RPMI8226 (cell line): Measurements from ENCODE around the gene PLCH2.

Experiments used
- DNase-seq: peaks from one replicate; pipeline ENCODE4 v3.0.0-alpha.2; 2015

The PLCH2 gene

DNA sequence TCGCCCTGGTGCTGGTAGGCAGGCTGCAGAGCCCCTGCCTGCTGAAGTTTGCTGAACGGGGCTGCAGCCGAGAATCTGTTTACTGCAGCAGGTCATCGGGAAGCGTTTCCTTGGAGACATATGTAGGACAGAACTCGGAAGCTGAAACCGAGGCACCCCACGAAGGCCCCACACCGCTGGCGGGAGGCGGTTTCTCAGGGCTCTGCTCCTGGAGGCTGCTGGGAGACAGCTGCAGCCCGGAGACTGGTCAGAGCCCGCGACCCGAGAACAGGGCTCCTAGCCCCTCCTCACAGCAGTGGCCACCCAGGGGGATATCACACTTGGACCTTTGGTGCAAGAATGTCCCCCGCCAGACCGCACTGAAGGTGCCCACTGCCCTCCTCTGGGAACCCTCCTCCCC, 12.7 kb upstream of the PLCH2 start:
- peak; percentile 61 for DNase-seq

DNA sequence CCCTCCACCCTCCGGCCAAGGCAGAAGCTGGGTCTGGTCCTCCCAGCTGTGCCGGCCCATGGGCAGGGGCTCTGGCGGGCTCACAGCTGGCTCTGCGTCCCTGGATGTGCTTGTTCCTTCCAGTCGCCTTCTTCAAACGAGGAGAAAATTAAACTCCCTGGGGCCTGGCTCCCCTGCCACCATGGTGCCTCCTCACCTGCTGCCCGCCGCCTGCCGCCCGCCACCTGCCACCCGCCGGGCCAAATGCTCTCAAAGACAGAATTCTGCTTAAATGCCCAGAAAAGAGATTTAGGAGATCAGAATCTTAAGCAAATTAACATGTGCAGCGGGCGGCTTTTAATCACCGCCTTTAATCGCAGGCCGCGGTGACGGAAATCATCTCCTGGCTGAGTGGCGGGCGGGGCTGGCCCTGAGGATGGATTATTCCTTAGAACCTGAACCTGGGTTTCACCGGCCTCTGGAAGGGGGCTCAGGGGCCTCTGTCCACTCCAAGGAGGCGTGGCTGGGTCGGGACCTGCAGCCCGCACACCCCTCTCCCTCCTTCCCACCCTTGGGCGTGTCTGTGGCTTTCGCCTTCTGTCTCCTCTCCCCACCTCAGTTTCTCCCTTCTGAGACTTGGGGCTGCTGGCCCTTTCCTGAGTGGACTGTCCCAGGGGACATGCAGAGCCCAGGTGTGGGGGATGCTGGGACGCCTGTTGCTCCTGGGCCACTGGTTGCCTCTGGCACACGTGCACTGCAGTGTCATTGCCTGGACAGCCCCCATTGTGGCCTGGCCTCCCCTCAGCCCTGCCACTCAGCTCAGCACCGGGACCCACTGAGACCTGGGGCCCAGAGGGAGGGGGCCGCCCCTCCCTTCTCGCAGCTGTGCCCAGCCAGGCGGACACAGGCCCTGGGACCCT, 10.5 kb upstream of the PLCH2 start:
- DNase-seq: no peak

GRCh38 chr1:2466270-2466665, 9.8 kb upstream of the PLCH2 start:
- peak; percentile 78 for DNase-seq

DNA sequence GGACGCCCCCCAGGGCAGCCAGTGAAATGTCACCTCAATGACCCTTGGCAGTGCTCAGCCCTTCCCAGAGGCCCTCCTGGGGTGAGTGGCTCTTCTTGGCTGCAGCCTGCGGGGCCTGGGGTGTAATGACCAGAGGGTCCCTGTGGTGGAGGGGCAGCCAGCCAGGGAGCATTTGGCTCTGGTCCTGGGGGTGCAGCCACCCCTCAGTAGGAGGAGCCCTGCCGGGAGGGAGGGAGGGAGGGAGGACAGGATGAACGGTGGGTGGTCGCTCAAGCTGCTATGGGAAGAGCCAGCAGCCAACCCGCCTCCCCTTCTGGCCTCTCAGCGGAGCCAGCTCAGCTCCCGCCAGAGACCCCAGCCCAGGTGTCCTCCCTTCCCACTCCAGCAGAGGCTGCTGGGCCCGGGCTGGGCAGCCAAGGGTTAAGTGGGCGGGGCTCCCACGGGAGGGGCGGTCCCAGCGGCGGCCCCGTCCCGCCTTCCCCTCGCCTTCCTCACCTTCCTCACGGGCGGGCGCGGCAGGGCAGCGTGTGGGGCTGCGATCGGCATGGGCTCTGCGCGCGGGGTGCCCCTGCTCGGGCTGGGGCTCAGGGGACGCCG, 9.0 kb upstream of the PLCH2 start:
- peak; percentile 52 for DNase-seq

DNA sequence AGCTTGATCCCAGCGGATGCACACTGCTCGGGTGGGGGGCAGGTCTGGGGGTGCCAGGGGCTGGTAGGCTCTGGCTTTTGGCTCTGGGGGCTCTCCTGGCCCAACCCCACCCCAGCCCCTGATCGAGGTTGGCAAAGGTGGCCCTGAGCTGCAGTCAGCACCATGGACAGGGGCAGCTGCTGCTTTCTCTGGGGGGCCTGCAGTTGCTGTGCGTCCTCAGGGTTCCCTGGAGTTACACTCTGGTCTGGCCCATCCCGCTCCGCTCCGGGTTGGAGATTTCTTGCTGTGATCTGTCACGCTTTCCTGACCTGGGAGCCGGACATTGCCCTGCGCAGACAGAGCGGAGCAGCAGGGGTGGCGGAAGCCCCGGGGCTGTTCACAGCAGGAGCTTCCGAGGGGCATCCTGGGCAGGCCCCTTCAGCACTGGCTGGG, 8.0 kb upstream of the PLCH2 start:
- peak; percentile 77 for DNase-seq

- DNase-seq: no peak
Observed at GRCh38 chr1:2468540-2468939, 7.5 kb upstream of the PLCH2 start.

DNA sequence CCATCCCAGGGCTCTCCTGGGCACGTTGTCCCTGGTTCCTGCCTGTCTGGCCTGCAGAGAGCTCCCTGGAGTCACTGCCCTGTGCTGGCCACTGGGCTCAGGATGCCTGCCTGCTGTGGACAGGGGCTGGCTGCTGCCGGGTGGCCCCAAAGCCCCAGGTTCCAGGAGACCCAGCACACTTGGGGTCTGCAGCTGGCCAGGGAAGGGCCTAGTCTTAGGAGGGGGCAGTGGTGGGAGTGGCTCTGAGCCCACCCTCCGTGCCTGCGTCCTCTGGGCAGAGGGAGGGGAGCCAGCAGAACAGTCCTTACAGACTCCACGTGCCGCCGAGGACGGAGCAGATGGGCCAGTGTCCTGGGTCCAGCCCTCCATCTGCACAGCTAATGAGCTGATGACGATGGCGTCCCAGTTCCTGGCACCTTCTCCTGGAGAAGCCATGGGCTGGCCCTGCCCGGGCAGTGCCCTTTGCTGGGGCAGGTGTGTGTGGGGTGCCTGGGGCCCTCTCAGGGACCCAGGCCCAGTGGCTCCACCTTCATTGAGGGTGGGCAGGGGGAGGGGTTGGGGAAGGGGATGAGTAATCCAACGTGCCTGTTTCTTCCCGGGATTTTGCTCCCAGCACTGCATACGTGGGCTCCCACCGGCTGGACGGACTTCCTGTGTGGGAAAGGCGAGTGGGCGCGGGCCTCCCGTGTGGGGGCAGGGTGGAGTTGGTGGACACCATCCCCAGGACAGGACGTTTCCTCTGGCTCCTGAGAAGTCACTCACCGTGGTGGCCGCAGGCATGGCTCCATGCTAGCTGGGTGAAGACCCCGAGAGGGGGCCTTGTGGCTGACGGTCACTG, 6.8 kb upstream of the PLCH2 start:
- no peak for DNase-seq

DNA sequence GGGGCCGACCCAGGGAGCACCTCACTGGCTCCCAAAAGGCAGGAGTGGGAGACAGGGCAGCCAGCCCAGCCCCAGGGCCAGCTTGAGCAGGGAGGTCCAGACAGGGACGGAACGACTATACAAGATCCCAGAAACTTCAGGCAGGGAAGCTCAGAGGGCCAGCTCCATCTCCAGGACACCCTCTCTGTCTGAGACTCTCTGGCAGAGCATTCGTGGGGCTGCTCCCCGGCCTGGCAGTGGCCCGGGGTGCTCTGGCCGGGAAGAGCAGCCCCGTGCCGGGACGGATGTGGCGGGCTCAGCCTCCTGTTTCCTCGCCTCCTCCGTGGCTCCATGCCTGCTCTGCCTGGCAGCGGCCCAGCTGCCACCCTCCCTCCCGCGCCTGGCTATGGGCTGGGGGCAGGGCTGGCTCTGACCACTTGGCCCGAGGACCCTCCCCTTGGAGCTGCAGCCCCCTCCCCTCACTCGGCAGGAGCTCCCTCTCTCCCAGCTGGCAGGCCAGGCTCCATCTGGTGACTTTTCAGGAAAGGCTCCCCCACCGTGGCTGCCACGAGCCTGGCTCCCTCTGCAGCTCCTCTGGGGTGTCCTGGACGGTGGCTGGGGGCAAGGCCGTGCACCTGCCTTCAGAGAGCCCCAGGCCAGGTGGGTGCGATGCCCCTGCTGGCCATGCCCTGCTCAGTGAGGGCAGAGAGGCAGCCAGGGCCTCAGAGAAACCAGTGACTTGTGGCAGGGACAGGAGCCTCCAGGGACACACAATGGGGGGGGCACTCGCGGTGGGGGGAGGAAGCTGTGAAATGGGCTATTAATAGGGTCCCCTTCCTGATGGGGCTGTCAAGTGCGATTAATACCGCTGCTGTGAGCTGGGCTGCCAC, 5.6 kb upstream of the PLCH2 start:
- DNase-seq: peak; percentile 41

DNA sequence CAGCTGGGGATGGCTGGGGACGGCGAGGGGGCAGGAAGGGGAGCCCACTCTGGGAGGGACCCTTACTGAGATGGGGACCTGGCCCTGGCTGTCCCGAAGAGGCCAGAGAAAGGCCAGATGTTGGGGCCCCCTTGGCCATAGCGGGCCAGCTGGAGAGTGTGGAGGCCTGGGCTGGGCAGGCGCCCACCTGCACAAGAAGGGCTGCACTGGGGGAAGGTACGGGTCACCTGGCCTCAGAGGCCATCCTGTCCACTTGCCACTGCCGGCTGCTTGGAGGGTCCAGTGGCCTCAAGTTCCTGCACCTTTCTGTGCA, 5.0 kb upstream of the PLCH2 start:
- no peak for DNase-seq

DNA sequence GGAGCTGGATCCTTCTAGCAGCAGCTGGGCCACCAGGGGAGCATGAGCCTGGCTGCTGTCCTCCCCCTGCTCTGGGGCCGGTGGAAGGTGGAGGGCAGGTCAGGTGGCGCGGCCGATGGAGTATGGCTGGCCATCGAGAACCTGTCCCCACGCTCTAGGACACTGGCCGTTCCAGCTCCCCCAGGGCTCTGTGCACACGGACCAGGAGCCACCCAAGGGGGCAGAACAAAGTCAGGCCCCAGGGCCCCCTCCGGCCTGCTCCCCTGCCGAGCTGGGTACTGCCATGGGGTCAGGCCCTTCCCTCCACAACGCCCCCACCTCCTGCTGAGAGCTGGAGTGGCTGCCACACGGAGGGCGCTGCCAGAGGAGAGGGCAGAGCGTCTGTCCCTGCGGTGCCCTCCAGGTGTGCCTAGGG, 4.5 kb upstream of the PLCH2 start:
- no peak for DNase-seq

GRCh38 chr1:2472109-2472508, 4.0 kb upstream of the PLCH2 start:
- DNase-seq: no peak

DNA sequence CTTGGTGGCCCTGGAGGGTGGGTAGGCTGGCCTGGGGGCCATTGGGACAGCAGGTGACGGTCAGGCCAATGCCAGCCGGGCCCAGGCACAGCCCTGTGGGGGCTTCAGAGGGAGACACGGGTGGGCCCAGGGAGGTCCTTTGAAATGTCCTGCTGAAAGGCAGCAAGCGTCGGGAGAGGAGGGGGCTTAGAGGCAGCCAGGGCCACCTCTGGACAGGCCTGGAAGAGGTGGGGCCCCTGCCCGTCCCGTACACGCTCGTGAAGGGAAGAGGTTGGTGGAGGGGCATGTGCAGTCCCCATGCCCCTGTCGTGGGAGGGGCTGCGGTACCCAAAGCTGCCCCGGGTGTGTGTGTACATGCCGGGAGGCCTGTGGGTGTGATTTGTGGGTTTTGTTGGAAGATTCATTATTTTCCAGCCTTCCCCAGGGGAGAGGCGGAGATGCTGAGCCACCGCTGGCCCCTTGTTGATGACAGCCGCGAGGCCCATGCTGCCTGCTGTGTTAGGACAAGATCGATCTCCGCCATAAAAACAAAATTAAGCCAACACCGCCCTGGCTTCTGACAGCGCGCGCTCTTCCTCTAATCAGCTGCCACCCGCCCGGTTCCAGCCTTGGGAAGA, 3.4 kb upstream of the PLCH2 start:
- DNase-seq: no peak

DNA sequence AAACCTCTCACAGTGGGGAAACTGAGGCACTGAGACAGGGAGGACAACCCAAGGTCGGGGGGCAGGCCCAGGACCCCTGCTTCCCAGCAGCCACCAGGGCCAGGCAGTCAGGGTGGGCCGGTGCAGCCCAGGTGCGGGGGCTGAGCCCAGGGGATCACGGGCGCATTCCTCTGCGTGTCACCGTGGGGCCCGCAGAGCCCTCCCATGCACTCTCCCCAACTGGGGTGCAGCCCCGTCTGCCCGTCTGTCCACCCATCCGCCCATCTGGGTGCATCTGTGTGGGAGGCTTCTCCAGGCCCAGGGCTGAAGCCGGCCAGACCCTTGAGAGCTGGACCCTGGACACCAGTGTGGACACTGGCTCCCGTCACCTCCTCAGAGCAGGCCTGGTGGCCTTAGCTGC, 2.9 kb upstream of the PLCH2 start:
- DNase-seq: no peak

DNA sequence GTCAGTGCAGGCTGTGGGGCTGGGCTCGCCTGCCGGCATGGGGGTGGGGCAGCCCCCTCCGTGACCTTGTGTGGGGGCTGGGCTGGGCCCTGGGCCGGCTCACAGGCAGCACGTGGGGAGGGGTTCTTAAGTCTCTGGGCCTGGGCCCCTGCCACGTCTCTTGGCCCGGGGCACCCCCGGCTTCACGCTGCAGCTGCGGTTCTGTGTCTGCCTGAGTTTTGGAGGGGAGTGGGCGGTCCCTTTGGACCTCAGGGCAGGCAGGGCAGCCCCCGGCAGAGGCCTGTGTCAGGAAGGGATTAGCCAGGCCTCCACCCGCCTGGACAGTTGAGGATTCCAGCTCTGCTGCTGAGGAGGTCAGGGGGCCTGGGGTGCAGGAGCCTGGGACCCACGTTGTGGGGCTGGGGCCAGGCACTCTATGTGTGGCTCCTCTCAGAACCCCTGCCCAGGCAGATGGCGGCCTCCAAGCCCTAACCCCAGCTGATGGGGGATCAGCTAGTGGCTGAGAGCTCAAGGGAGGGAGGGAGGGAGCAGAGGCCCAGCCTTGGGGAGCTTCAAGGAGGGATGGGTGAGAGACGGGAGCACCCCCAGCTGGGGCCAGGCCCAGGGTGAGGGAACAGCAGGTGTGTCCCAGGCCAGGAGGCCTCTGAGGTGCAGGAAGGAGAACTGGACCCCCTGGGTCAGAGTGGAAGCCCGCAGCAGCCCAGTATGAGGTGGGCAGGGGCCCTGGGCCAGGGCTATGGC, 1.8 kb upstream of the PLCH2 start:
- DNase-seq: no peak

DNA sequence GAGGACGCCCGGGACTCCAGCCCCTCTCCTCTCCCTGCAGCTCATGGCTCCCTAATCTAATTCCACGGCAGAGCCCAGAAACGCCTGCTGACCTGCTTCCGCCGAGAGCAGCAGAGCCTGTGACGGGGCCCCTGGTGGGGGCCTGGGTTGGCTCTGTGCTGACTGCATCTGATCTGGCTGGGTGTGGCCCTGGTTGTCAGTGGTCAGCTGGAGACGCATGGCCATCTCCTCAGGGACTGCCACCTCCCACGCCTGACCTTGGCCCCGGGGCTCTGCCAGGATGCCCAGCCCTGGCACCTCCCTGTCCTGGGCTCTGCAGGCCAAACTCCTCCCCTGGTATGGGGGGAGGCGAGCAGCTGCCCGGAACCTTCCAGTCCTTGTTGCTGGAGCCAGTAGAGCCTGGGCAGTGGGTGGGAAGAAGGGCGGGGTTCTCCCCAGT, 1.1 kb upstream of the PLCH2 start:
- no peak for DNase-seq

DNA sequence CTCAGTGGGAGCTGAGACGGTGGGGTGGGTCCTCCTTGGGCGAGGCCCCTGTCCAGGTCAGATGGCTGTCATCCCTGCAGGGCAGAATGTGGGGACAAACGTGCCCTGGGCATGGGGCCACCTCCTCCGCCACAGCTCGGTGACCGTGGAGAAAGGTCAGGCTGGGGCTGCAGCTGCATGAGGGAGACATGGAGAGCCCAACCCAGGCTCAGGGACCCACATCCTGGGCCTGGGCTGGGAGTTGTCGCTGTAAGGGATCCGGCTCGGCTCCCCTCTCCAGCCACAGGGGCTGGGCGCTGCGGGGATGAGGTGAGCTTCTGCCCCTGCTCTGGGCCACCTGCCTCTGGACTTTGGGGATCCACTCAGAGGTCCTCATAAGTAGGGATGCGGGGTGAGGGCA, 518 bp upstream of the PLCH2 start:
- no peak for DNase-seq

GRCh38 chr1:2477309-2477708, 1.2 kb downstream of the PLCH2 start:
- no peak for DNase-seq

DNA sequence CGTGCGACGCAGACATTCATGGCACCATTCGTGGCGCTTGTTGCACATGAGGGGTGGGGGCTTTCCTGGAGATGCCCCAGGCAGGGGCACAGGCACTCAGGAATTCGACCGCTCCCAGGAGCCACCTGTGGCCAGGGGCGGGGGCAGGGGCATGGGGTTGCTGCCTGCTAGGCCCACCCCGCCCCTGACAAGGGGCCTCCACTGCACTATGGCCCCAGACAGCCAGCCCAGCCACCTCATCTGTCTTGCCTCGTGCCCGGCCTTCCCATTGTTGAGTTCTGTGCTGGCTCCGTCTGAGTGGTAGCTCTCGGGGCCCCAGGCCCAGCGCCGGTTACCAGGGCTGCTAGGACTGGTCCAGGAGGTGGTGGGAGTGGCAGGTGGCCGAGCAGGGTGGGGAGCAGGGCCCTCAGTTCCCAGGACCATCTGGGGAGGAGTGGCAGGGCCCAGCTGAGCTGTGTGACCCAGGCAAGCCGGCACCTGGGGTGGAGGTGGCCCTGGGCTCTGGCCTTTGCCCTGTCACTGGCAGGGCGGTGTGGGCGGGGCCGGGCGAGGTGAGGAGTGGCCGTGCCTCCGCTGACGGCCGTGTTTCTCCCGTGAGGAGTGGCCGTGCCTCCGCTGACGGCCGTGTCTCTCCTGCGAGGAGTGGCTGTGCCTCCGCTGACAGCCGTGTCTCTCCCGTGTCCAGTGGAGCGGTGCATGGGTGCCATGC, 1.9 kb downstream of the PLCH2 start:
- DNase-seq: peak; percentile 39

DNA sequence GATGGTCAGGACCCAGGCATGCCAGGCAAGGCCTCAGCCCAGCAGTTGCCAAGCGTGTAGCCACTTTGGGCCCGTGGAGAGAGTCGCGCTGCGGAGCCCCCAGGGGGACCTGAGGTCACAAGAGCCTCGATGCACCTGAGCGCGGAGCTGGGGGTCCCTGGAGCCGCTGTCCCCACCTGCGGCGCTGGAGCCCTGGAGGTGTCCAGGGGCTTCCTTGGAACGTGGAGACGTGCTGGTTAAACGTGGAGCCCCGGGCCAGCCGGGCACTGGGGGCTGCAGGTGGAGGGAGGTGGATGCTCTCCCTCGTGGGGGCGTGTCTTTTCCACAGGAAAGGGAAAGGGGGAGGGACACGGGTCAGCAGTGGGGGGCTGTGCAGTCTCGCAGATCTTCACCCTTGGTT, 3.1 kb downstream of the PLCH2 start:
- no peak for DNase-seq

GRCh38 chr1:2479618-2480017, 3.5 kb downstream of the PLCH2 start:
- DNase-seq: peak; percentile 44
